OCI-LY7 (cell line): Measurements from ENCODE around the gene ARF4. TPM values are rescaled to one million over a fixed set of nuclear protein-coding genes. Genes with fewer than 3 reads are reported as not detected.

Experiments
- BruUV-seq: library from RNA; stranded (reverse); fragments of 400-500 nt; replicated peaks from 2 replicates; lab custom pipeline; 2021; lab: Mats Ljungman, UMichigan
- CTCF ChIA-PET: fragments of 300-600 bp; sonication (Branson Sonifier 250); formaldehyde crosslinking; loops from one replicate; lab custom pipeline; 2022; ENCODE audit warnings: antibody characterized with exemption; ENCODE audit not compliant: unreplicated experiment; lab: Charles Lee
- POLR2A ChIA-PET: fragments of 300-600 bp; sonication (Branson Sonifier 250); formaldehyde crosslinking; loops from one replicate; lab custom pipeline; 2022; ENCODE audit warnings: antibody characterized with exemption; lab: Charles Lee
- DNase-seq: peaks from one replicate; pipeline ENCODE4 v3.0.0-alpha.2; 2015; ENCODE audit warnings: low spot score
- H2AFZ ChIP-seq: fragments of 200-600 bp; sonication (generic), shearing (Covaris generic); 2 replicates; pipeline ENCODE4 v1.6.1; 2014; ENCODE audit warnings: mild to moderate bottlenecking, antibody characterized with exemption, low read length, moderate library complexity
- H3K27ac ChIP-seq: fragments of 200-600 bp; sonication (generic); 2 replicates; pipeline ENCODE4 v1.5.1; 2014; ENCODE audit warnings: mixed run types, low read depth, mild to moderate bottlenecking, moderate library complexity, low read length, inconsistent platforms; ENCODE audit not compliant: poor library complexity, severe bottlenecking
- H3K36me3 ChIP-seq: fragments of 200-600 bp; sonication (generic); 2 replicates; pipeline ENCODE4 v1.6.1; 2014; ENCODE audit warnings: mild to moderate bottlenecking, antibody characterized with exemption, low read length, moderate library complexity, mixed read lengths; ENCODE audit not compliant: insufficient read depth
- H3K4me1 ChIP-seq: fragments of 200-600 bp; sonication (generic); 2 replicates; pipeline ENCODE4 v1.5.1; 2014; ENCODE audit warnings: mild to moderate bottlenecking, low read length; ENCODE audit not compliant: insufficient read depth, poor library complexity, severe bottlenecking
- H3K4me2 ChIP-seq: fragments of 200-600 bp; sonication (generic); 2 replicates; pipeline ENCODE4 v1.6.1; 2014; ENCODE audit warnings: mild to moderate bottlenecking, low read length
- H3K4me3 ChIP-seq: fragments of 200-600 bp; sonication (generic); 2 replicates; pipeline ENCODE4 v1.5.1; 2014; ENCODE audit warnings: mild to moderate bottlenecking, low read depth, low read length; ENCODE audit not compliant: poor library complexity, severe bottlenecking
- H3K79me2 ChIP-seq: fragments of 200-600 bp; sonication (generic); 2 replicates; pipeline ENCODE4 v1.6.1; 2016; ENCODE audit warnings: low read depth, mild to moderate bottlenecking, low read length, moderate library complexity, mixed read lengths; ENCODE audit not compliant: insufficient read depth
- H3K9me2 ChIP-seq: fragments of 200-600 bp; sonication (generic); 2 replicates; pipeline ENCODE4 v1.6.1; 2016; ENCODE audit warnings: mild to moderate bottlenecking, low read length, mixed read lengths; ENCODE audit not compliant: insufficient read depth
- H3K9me3 ChIP-seq: fragments of 200-600 bp; sonication (generic); 2 replicates; pipeline ENCODE4 v1.6.1; 2014; ENCODE audit warnings: mild to moderate bottlenecking, mixed run types, low read length, mixed read lengths
- H4K20me1 ChIP-seq: fragments of 200-600 bp; sonication (generic); 2 replicates; pipeline ENCODE4 v1.6.1; 2014; ENCODE audit warnings: mild to moderate bottlenecking, antibody characterized with exemption, low read length, moderate library complexity, mixed read lengths; ENCODE audit not compliant: insufficient read depth
- EZH2phosphoT487 ChIP-seq: fragments of 200-600 bp; sonication (generic); IDR thresholded peaks from 2 replicates; pipeline ENCODE4 v1.6.1; 2018; ENCODE audit warnings: low read depth, borderline replicate concordance, mild to moderate bottlenecking, mixed run types, antibody characterized with exemption, low read length, moderate library complexity, mixed read lengths
- intact Hi-C: fragments of 100-400 bp; cut with micrococcal nuclease; formaldehyde crosslinking; loops from one replicate; pipeline ENCODE4 v1.10.0; 2022; ENCODE audit not compliant: unreplicated experiment
- total RNA-seq, 2 experiments: library from RNA; depleted of rRNA in 1 of 2; stranded (reverse); fragments of >200 nt in 1 of 2; shearing (Covaris generic) in 1 of 2; gene quantifications; 2 replicates each; pipeline ENCODE4 v1.2.3, GENCODE V29; 2014 to 2022
- TF ChIP-seq, protein P1 (sequence below): fragments of 200-600 bp; sonication (generic); conservative IDR thresholded peaks from 2 replicates; pipeline ENCODE4 v1.5.1; 2014; ENCODE audit warnings: mild to moderate bottlenecking, antibody characterized with exemption, low read length, moderate library complexity, mixed read lengths

Gene ARF4
- total RNA-seq, 2 experiments from 2014 or later = 34.9 to 58.0 TPM

DNA sequence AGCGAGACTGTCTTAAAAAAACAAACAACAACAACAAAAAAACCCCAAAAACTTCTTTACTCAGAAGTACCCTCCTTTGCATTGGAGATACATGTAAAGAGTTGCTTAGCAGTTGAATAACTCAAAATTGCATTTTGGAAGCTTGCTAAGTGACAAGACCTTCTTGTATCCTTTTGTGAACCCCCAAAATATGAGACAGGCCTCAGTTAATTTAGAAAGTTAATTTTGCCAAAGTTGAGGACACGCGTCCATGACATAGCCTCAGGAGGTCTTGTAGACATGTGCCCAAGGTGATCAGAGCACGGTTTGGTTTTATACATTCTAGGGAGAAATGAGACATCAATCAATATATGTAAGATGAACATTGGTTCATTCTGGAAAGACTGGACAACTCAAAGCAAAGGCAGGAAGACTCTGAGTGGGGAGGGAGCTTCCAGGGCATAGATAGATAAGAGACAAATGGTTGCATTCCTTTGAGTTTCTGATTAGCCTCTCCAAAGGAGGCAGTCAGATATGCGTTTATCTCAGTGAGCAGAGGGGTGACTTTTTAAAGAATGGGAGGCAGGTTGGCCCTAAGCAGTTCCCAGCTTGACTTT lies 1.7 kb upstream of the ARF4 start:
- no peak for DNase-seq
- Histone ChIP-seq H3K27ac (peak overlapping the region; percentile 74), H4K20me1 (peaks cover 23% of the 10 kb centered on the region), H3K9me2 (no peaks in the 10 kb centered on the region), H3K4me1 (peaks cover 26% of the 10 kb centered on the region), H3K9me3 (no peaks in the 10 kb centered on the region), H2AFZ (no peak overlapping the region), H3K4me3 (peak overlapping the region; percentile 84), H3K79me2 (peaks cover 49% of the 10 kb centered on the region), H3K4me2 (peak overlapping the region; percentile 89), H3K36me3 (peaks cover 22% of the 10 kb centered on the region)
- no peak for TF ChIP-seq EZH2phosphoT487
- TF ChIP-seq, protein P1, sequence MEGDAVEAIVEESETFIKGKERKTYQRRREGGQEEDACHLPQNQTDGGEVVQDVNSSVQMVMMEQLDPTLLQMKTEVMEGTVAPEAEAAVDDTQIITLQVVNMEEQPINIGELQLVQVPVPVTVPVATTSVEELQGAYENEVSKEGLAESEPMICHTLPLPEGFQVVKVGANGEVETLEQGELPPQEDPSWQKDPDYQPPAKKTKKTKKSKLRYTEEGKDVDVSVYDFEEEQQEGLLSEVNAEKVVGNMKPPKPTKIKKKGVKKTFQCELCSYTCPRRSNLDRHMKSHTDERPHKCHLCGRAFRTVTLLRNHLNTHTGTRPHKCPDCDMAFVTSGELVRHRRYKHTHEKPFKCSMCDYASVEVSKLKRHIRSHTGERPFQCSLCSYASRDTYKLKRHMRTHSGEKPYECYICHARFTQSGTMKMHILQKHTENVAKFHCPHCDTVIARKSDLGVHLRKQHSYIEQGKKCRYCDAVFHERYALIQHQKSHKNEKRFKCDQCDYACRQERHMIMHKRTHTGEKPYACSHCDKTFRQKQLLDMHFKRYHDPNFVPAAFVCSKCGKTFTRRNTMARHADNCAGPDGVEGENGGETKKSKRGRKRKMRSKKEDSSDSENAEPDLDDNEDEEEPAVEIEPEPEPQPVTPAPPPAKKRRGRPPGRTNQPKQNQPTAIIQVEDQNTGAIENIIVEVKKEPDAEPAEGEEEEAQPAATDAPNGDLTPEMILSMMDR = no peak
- intact Hi-C loops = no loop called here
- no TSS peak for BruUV-seq
- CTCF ChIA-PET = no interaction called here
- POLR2A ChIA-PET = interaction anchor here (0.7 to 1.7 kb wide), 6 partner anchors 11 to 165 kb away, joined by 3 to 5 read pairs (median 3); partner anchors contain the start of gene SLMAP

DNA sequence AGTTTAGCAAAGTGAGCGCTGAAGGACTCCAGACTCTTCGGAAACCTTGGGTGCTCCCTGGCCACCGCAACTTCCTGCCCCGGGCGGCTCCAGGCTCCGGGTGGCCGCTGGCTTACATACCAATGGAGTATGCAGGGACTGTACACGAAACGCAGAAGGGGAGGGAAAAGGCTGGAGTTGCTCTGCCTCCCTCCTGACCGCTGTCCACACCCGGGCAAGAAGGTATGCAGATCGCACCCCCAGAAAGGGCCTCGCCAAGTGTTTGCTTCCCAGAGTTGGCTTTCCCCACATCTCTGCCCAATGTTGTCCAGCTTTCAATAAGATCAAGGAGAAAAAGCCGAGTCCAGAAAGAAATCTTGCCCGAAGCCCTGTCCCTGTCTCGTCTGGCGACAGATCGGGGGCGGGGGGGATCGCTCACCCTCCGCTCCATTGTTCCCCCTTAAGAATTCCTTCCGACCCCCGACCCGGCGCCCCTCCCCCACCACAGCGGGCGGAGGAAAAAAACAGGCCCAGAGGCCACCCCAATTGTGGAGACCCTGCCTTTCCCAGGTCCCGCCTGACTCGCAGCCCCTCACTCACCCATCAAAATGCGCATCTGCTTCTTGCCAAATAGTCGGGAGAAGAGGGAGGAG lies 533 bp downstream of the ARF4 start:
- ChIA-PET CTCF (interaction anchor here (0.6 kb wide), 1 partner anchor 864 kb away, joined by 3 read pairs; no protein-coding TSS in a partner anchor), POLR2A (interaction anchor here (0.7 to 2.1 kb wide), 6 partner anchors 14 to 162 kb away, joined by 3 to 7 read pairs (median 6); partner anchors contain the start of gene PDE12)
- no TSS peak for BruUV-seq
- Histone ChIP-seq H3K4me1 (peaks cover 32% of the 10 kb centered on the region), H3K79me2 (peaks cover 71% of the 10 kb centered on the region), H2AFZ (peak overlapping the region; percentile 40; the same call in 1 of the 2 replicates), H3K4me2 (peak overlapping the region; percentile 94), H3K9me2 (no peaks in the 10 kb centered on the region), H3K36me3 (peaks cover 41% of the 10 kb centered on the region), H4K20me1 (peaks cover 32% of the 10 kb centered on the region), H3K4me3 (peak overlapping the region; percentile 90), H3K9me3 (no peaks in the 10 kb centered on the region), H3K27ac (peak overlapping the region; percentile 69)
- no peak for TF ChIP-seq EZH2phosphoT487
- TF ChIP-seq, protein P1 = no peak
- peak; percentile 34 for DNase-seq
- intact Hi-C loops = loop anchor here (1.0 to 2.0 kb wide), 4 partner anchors 39 to 368 kb away; partner anchors contain the start of gene SLMAP
